Amniotic epithelial cell (primary cell): Measurements from ENCODE around the gene MYPN.
"Not testable (repeated sequence)": the region's sequence is repeated elsewhere in the genome, so short reads cannot be mapped to it uniquely, and the experiment has no call there.

ENCODE experiments used
- DNase-seq: peaks from one replicate; pipeline ENCODE4 v3.0.0-alpha.2; 2010; ENCODE audit warnings: low read depth

MYPN gene

DNA sequence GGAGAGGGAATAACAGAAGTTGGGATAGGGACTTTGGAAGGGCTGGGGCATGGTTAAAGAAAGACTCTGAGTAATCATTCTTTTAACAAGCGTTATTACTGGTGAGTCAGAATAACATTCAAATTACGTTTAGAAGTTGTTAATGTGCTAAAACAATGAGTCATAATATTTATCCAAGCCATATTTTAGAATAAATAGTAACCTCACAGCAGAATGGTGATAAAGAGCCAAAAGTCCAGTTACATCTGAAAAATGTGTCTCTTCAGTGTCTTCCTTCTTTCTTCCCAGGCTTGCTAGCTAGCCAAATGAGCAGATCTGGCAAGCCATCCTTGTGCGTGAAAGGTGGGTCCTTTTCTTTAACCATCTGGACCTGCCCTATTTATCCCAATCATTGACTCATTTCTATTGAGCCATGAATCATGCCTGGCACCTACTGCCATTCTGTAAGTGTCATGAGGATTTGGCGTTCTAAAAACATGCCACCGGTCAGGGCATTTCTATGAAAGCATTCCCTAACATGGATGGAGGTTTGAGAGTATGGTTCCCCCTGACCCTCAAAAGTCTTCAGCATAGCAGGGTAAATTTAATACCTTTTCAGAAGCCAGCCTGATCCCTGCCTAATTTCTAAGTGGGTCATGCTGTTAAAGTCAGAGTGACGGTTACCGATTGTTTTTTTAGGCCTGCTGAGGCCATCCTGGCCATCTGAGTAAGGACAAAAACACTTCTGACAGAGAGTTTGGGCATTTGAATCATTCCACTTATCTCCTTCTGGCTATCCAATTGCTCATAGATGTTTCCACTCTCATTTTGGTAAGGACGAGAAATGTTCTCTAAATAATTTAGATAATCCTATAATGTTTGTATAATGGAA lies 26.9 kb downstream of the MYPN start:
- peak; percentile 66 for DNase-seq

DNA sequence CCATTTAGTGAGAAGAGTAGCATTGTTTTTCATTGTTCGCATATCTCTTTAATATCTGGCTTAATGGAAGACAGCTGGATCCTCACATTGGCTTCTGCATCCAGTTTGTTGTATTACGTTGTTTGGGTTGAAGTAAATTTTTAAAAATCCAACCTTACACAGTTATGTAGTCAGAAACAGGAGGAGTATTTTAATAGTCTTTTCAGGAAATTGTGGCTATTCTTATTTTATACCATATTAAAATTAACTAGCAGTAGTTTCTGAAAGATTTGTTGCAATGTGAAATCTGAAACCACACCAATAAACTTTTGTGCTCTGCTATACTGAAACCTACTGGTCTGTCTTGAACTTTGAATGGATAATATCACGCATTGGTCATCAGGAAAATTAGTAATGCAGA lies 27.9 kb downstream of the MYPN start:
- no peak for DNase-seq

DNA sequence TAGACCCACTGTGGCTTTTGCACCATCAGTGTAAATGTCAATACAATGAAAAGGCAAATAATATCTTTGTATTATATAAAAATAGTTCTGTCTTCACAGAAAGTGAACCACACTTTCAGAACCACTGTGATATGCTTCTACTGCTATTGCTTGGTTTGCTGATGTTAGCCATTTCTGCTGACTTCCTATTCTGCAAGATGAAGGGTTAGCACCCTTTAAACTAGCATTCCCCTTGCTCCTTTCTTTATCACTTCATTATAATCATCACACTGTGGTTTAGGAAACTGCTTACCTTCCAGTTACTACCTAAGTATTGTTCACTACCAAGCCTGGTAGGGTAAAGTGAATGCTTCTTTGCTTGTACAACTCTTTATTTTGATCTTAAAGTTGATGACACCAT lies 29.2 kb downstream of the MYPN start:
- no peak for DNase-seq

DNA sequence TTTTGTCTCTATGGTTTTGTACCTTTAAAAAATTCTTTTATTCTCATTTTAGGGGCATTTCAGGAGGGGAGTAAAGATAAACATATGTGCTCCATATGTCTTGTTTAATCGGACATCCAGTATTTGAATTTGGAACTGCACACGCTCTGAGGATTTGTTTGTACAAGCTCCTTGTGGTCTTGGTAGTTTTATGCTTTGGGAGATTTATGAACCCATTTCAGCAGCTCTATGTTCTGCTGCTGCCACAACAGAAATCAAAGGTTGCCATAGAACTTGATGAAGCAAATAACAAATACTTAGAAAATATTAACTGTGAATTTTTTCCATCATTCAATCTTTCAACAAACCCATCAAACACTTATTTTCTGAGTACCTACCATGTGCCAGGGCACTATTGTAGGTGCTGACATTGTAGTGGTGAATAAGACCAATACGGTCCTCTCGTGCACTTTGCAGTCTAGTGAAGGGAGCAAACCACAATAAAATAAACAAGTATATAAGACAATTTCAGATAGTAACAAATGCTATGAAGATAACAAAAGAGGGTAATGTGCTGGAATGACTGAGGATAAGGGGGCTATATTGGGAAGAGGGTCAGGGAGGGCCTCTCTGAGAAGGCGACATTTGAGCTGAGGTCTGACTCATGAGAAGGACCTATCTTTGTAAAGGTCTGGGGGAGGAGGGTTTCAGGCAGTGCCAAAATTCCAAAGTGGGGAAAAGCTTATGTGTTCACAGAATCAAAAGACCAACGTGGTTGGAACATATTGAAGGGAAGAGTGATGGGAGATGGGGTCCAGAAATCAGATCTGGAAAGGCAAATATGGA lies 30.4 kb downstream of the MYPN start:
- DNase-seq = peak; percentile 9

DNA sequence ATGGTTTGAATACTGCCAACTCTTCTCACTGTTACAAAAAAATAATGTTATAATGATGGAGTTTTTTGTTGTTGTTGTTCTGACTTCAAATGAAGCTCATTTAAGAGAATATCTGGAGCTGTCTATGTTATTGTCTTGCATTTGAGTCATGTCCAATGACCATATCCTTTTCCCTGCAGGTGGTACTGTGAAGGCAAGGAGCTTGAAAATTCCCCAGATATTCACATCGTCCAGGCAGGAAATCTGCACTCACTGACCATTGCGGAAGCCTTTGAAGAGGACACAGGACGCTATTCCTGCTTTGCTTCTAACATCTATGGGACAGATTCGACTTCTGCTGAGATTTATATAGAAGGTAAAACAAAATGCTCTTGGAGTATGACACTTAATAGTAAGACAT lies 33.5 kb downstream of the MYPN start:
- DNase-seq = no peak

DNA sequence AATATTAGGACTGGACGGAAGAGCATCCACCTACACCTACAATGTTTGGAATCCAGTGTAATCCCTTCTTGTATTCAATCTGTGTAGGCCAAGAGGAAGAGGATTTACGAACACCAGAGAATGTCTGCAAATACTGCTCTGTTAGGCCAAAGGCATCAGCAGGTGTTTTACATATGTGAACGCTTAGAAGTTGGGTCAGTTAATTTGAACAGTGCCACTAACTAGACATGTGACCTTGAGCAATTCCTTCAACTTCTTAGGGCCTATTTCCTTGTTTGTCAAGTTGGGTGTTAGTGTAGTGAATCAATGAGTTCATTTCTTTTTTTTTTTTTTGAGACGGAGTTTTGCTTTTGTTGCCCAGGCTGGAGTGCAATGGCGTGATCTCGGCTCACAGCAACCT lies 35.4 kb downstream of the MYPN start:
- DNase-seq = no peak

DNA sequence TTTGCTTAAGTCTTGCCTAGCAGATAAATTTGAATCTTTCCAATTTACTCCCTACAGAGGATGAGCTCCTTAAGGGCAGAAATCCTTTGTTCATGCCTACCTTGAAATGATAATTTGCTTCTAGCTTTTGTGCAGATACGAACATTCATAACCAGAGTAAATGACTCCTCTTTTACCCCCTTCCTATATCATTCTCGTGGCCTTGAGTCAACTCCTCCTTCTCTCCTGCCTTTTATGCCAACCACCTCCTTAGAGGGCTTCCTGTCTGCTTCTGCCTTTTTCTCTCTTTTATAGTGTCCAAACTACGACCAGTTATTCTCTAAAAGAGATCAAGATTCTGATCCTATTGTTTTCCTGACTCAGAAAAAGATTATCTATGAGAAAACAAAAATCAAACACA lies 36.4 kb downstream of the MYPN start:
- DNase-seq = no peak

DNA sequence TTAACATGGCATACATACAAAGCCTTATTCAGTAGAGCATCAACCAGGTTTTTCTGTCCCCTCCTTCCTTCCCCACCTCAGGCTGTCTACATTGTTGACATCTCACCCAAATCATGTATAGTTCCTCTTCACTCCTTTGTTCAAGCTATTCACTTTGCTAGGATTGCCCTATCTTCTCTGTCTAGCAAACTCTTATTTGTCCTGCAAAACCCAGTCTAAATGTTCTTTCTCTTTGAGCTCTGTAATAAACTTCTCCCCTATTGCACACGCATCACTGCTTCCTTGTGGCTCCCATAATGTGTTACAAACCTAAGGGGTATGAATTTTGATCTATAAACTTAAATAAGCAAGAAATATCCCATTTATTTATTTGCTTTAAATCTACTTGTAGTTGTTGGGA lies 36.8 kb downstream of the MYPN start:
- DNase-seq = no peak

DNA sequence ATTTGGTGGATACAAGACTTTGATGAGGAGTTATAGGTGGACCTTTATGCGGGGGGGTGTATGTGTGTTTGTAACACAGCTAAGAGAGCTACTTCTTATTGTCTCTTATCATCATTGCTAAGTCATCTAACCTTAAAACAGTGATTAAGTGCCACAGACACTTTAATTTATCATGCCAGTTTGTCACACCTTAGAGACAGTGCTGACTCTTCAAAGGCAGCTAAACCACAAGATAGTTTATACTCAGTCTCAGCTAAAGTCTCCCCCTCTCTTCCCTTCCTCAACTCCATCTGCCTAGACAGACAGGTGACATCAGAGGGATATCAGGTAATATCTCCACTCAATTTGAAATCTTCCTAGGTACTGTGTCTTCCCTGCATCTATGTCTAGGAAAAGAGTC lies 42.2 kb downstream of the MYPN start:
- no peak for DNase-seq

DNA sequence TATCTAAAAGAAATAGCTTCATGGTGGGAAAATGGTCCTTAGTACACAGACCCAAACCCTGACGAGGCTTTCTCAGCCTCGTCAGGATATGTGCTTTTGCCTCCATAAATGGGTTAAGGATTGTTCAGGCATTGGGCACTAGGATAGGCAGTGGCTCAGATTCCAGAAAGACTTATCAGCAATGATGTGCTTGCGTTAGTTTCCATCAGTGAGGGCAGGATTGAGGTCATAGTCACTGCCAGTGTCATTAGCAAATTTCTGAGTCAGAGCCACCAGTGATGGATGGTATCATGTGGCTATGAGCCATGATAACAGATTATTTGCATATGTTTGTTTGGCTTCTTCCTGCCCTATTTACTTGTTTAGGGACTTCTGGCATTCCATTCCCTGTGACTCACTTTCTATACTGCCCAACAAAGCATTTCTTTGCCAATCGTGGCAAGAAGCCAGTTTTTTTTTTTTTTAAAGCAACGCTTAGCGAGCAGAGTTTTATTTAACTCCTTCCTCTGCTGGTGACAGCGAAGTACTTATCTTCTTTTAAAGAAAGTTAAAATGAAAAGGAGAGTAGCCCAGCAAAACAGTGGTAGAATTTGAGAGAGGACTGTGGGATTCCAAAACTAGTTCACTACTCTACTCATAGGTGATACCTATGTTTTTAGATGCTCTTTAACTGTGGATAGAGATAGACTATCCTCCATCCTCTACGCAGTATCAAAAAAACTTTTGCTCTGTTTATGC lies 44.4 kb downstream of the MYPN start:
- peak; percentile 95 for DNase-seq

DNA sequence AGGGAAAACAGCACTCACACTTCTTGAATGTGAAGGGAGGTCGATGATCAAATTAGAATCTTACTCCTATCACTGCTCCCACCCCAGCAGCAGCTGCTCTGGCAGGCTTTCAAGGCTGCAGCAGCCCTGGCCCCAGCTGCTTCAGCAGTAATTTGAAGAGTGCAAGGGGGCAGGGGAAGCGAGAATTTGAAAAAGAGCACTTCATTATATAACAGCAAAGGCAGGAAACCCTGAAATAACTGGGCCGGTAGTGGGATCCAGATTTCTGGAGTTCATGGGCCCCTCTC lies 44.9 kb downstream of the MYPN start:
- DNase-seq = peak; percentile 15

DNA sequence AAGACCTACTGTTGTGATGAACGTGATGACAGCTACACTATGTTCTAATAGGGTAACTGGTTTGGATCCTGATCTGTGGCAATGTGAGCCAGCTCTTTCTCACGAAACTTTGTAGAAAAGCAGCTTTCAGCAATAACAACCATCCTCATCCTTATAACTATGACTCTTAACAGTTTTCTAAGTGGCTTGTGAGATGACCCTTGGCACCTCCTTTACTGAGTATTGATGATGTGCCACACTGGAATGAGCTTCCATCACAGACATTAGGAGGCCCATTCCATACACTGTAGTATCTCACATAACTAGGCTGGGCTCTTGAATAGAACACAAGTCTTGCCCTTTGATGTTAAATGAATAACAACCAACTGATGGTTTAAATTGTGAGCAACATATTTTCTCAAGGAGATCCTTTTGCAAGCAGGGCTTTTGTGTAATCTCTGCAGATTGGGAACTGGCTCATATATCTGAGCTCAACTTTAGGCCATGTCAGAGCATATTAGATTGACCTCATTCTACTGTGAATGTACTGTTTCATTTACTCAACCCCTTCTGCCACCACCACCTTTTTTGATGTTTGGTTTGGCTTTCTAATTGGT lies 46.4 kb downstream of the MYPN start:
- DNase-seq = peak; percentile 15

DNA sequence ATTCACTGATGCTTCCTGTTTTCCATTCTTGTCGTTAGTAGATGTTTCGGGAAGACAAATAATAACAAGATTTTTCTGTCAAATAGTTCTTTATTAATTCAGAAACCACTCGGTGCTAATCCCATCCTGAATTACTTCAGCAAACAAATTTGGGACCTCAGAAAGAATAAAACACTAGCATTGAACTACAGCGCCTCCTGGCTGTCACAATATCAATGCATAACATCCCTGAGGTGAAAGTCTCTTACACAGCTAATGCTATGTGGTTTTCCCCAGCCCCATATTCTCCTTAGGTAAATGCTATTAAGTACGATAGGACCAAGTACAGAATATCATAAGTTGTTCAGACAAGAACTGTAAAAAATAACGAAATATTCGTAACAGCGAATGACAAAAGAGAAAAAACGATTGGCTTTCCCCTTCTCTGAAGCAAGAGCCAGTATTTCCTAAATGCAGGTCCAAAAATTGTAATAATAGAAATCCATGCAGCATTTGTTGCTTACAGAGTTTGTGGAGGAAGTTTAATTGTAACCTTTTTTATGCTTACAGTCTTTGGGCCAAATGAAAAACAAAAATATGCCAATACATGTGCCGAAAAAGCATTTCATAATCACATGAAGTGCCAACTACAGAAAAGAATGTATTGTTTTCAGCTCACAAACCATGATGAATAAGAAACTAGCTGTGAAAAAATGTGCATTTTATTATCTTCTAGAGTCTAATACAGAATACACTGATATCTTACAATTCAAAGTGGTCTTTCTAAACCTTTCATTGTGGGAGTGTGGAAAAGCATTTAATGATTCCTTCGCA lies 47.3 kb downstream of the MYPN start:
- peak; percentile 62 for DNase-seq

DNA sequence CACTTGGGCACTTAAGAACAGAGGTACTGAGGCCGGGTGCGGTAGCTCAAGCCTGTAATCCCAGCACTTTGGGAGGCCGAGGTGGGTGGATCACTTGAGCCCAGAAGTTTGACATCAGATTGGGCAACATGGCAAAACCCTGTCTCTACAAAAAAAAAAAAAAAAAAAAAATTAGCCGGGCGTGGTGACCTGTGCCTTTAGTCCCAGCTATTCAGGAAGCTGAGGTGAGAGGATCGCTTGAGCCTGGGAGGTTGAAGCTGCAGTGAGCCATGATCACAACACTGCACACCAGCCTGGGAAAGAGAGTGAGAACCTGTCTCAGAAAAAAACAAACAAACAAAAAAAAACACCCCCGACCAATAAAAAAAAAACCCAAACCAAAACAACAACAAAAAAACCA lies 48.2 kb downstream of the MYPN start:
- not testable (repeated sequence) for DNase-seq

DNA sequence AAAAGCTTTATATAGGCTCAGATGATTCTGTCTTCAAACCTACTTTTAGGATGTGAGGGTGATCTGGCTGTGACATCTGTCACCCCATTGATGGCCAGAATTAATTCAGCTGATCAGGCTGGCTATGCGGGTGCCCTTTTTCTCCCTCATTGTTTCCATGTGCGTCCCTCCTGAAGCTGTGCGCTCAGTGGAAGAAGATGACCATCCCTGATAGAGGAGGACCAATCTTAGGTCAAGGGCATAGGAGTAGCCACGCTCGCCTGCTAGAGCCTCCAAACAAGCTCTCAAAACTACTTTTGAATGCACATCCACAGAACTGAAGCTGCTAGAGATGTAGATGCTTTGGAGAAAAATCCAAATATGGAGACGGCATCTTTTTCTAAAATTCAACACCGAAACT lies 48.7 kb downstream of the MYPN start:
- no peak for DNase-seq

DNA sequence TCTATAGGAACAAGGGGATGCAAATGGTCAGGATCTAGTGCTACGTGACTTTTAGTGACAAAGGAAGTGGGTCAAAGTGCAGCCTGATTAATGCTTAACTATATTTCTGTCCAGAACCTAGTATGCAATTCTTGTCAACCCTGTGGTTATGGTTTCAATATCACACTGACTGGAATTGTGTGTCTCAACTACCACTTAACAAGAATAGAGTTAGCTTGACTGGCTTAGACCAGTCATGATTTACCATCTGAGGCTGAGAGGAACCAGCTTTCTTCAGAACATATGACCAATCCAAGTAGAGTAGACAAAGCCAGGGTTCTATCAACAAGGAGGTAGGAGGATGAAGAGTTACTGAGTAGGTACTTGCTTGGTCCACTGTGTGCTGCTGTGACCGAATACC lies 54.4 kb downstream of the MYPN start:
- DNase-seq = peak; percentile 19

DNA sequence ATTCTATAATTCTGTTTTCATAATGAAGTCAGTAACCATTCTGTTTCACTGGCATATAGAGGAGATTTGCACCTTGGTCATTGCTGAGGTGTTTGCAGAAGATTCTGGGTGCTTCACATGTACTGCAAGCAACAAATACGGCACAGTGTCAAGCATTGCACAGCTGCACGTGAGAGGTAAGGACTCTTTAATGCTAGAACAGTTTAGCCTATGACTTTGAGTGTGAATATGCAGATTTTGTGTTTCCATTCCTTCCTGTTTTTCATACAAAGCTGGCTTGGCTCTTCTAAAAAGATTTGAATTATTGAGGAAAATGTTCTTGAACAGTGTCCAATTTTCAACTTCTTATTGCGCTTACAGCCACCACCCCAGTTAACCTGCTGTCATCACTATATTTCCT lies 56.4 kb downstream of the MYPN start:
- no peak for DNase-seq

DNA sequence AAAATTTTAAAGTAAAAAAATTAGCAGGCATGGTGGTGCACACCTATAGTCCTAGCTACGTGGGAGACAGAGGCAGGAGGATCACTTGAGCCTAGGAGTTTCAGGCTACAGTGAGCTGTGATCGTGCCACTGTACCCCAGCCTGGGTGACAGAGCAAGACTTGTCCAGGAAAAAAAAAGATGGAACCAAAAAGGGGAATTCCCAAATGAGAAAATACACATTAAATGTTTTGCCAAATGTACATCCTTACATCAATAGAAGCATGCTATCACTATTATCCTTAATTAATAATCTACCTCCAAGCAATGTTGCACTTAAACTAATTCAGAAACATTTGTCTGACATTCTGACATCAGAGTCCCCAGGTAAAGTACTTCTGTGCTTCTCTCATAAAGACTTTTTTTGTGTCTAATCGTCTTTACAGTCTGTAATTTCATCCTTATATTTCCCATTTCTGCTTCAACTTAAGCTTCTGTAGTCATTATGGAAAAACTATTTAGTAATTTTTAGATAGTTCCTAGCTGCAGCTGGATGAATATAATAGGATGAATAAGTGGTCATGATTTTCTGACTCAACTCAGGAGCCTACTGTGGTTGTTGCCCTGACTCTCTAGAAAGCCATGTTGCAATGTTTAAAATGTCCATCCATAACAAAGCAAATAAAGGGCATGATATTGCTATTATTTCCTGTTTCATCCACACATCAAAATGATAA lies 57.7 kb downstream of the MYPN start:
- DNase-seq = peak; percentile 54

DNA sequence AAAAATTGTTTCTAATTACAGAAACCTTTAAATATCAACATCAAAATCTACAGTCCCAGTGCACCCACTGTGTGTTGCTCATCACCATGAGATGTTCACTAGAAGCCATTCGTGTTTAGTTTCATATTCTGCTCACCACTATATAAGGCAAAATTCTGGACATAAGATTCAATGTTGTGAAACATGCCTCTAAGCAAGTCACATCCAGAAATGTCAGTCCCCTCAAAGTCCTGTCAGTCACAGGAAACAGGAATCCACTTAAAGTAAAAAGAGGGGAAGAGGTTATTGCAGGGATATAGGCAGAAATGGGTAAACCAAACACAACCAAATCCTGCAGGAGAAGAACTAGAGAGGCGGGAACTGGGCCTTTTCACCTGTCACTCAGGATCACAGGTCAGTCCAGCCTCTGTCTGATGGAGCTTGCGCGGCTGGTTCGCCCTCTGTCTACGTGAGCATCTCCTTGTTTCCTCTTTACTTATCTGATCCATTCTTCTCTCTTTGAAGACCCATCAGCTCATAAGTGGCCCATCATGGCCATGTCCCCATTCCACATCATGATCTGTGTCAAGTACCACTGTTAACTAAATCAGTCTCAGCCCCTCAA lies 58.4 kb downstream of the MYPN start:
- DNase-seq = no peak

DNA sequence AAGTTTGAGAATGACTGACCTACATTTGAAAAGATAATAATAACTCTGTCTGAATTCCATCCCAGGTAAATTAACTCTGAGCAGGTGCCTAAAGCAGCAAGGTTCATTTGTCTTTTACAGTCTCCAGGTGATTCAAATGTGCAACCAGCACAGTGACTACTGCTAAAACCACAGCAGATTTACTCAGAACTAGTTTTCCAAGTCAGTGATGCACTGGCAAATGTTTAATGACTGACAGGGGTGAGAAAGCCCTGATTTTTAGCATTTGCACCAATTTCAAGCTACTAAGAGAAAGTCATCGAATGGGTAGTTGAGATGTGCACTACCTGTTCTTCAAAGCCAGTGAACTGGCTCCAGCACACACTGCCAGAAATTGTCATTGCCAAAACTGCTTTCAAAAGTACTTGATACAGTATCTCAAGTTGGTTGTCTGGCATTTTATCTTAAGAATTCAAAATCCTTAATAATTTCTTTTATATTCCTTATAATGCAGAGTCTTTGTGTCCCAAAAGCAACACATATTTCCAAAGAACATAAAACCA lies 62.3 kb downstream of the MYPN start:
- DNase-seq = no peak
